K562 (cell line): ENCODE data around the gene IL18RAP. TPM values are rescaled to one million over a fixed set of nuclear protein-coding genes. Genes with fewer than 3 reads are reported as not detected.
A peak's percentile ranks its signal among the peaks of the same experiment; 100 is the strongest.

ENCODE experiments used
- ATF2 ChIP-seq: sonication (generic); formaldehyde crosslinking; IDR thresholded peaks from 2 replicates; pipeline ENCODE4 v1.8.1; 2022; ENCODE audit warnings: missing genetic modification reagents
- ATF4 ChIP-seq: fragments of 450-650 bp; formaldehyde crosslinking; IDR thresholded peaks from 2 replicates; pipeline ENCODE4 v1.4.0; 2022; ENCODE audit warnings: mild to moderate bottlenecking, moderate library complexity
- BRD4 ChIP-seq: fragments of 200-600 bp; sonication (generic); IDR thresholded peaks from 2 replicates; pipeline ENCODE4 v1.6.1; 2017; ENCODE audit warnings: inconsistent platforms
- CREBBP ChIP-seq: IDR thresholded peaks from one replicate; pipeline ENCODE4 v1.6.1; 2012; ENCODE audit warnings: low read depth, mild to moderate bottlenecking, control low read depth, inconsistent platforms, low read length
- CXXC5 ChIP-seq: fragments of 250-450 bp; sonication (Bioruptor Pico); IDR thresholded peaks from 2 replicates; pipeline ENCODE4 v1.8.0; 2022; ENCODE audit warnings: inconsistent platforms, mild to moderate bottlenecking, moderate library complexity
- GTF3C2 ChIP-seq: IDR thresholded peaks from 3 replicates; pipeline ENCODE4 v1.6.1; 2011; ENCODE audit warnings: borderline replicate concordance, mild to moderate bottlenecking, moderate library complexity; ENCODE audit not compliant: insufficient read length; ENCODE audit errors: extremely low read depth
- HDAC2 ChIP-seq: fragments of 450-650 bp; IDR thresholded peaks from 2 replicates; pipeline ENCODE4 v1.6.1; 2016; ENCODE audit warnings: mild to moderate bottlenecking
- MTF1 ChIP-seq: fragments of 250-450 bp; sonication (Bioruptor Pico); IDR thresholded peaks from 2 replicates; pipeline ENCODE4 v1.9.0; 2021; ENCODE audit warnings: moderate library complexity, mild to moderate bottlenecking, inconsistent platforms, borderline replicate concordance
- NR1H2 ChIP-seq: sonication (generic); formaldehyde crosslinking; IDR thresholded peaks from 2 replicates; pipeline ENCODE4 v1.4.0; 2020; ENCODE audit warnings: mild to moderate bottlenecking, missing genetic modification reagents
- PCBP1 ChIP-seq: fragments of 200-400 bp; formaldehyde crosslinking; IDR thresholded peaks from 2 replicates; pipeline ENCODE4 v1.6.1; 2018; ENCODE audit warnings: mild to moderate bottlenecking, low read depth, low read length; ENCODE audit not compliant: poor library complexity, severe bottlenecking
- RREB1 ChIP-seq: fragments of 250-450 bp; sonication (Bioruptor Pico); IDR thresholded peaks from 2 replicates; pipeline ENCODE4 v1.4.0; 2020
- STAT5B ChIP-seq: fragments of 250-450 bp; sonication (Bioruptor Pico); IDR thresholded peaks from 2 replicates; pipeline ENCODE4 v1.8.0; 2021; ENCODE audit warnings: mild to moderate bottlenecking, inconsistent platforms
- USF1 ChIP-seq: sonication (generic); formaldehyde crosslinking; IDR thresholded peaks from 2 replicates; pipeline ENCODE4 v1.9.0; 2022; ENCODE audit warnings: mild to moderate bottlenecking, missing genetic modification reagents
- ZKSCAN3 ChIP-seq: fragments of 250-450 bp; sonication (Bioruptor Pico); IDR thresholded peaks from 2 replicates; pipeline ENCODE4 v1.4.0; 2020
- ZNF121 ChIP-seq: sonication (generic); formaldehyde crosslinking; conservative IDR thresholded peaks from 2 replicates; pipeline ENCODE4 v1.8.0; 2022; ENCODE audit warnings: missing genetic modification reagents
- ZNF551 ChIP-seq: fragments of 250-450 bp; sonication (Bioruptor Pico); IDR thresholded peaks from 2 replicates; pipeline ENCODE4 v1.5.0; 2021; ENCODE audit warnings: mild to moderate bottlenecking, moderate library complexity
- polyA plus RNA-seq, 8 experiments: library from polyadenylated mRNA; depleted of rRNA in 4 of 8; stranded (reverse) in 5 of 8; unstranded in 3 of 8; fragments of >200 nt; fragmentation: Nextera tagmentation in 2 of 8; fragmentation: Illumina TruSeq in 1 of 8; extraction: Ambion mirVana in 2 of 8; extraction: Trizol in 1 of 8; gene quantifications; 2 replicates each; pipeline versions ENCODE4 v1.2.1 to v1.2.3, GENCODE V29; 2011 to 2014; ENCODE audit warnings: inconsistent platforms in 1 of 8, missing spikeins in 1 of 8
- total RNA-seq, 7 experiments: library from RNA; depleted of rRNA in 6 of 7; stranded (reverse); fragments of >200 nt in 6 of 7; fragmentation: Illumina TruSeq in 2 of 7; extraction: Trizol in 2 of 7; gene quantifications; 2 replicates each; pipeline versions ENCODE4 v1.2.1 to v1.2.3, GENCODE V29; 2011 to 2021; ENCODE audit warnings: low replicate concordance in 1 of 7

IL18RAP gene
- total and polyA plus RNA-seq, 9 of the 15 experiments (the other 6 are each of a cell fraction or from before 2014, with no cell fraction given), result 1.1 to 20.5 (median 5.8) TPM

- TF ChIP-seq ATF2, result no peak
- TF ChIP-seq STAT5B (CRISPR knock-in tag), result no peak
- 0 out of 2 replicates have a peak, but pooled peaks have one; percentile 10 for TF ChIP-seq BRD4
- no peak for TF ChIP-seq MTF1 (CRISPR knock-in tag)
- no peak for TF ChIP-seq USF1 (CRISPR knock-in tag)
- TF ChIP-seq NR1H2 (CRISPR knock-in tag), result no peak
- TF ChIP-seq HDAC2, result peak; percentile 84
- TF ChIP-seq CREBBP, result no peak
- no peak for TF ChIP-seq ZKSCAN3
- TF ChIP-seq RREB1 (CRISPR knock-in tag), result no peak
- no peak for TF ChIP-seq PCBP1
- peak; percentile 14 for TF ChIP-seq CXXC5 (CRISPR knock-in tag)
- no peak for TF ChIP-seq ZNF551 (CRISPR knock-in tag)
- peak; percentile 50; the same call in 1 of the 2 replicates for TF ChIP-seq ATF4 (CRISPR knock-in tag)
- TF ChIP-seq ZNF121 (CRISPR knock-in tag), result no peak
- TF ChIP-seq GTF3C2, result no peak
Observed at GRCh38 chr2:102418421-102418961, 4.5 kb upstream of the IL18RAP start (continued).
